ENCODE measurements around the gene PRDX2. TPM values are rescaled to one million over a fixed set of nuclear protein-coding genes. Genes with fewer than 3 reads are reported as not detected.

The PRDX2 gene
- total and polyA plus RNA-seq, 8 donors: 75.8 to 172 (median 103) TPM

DNA sequence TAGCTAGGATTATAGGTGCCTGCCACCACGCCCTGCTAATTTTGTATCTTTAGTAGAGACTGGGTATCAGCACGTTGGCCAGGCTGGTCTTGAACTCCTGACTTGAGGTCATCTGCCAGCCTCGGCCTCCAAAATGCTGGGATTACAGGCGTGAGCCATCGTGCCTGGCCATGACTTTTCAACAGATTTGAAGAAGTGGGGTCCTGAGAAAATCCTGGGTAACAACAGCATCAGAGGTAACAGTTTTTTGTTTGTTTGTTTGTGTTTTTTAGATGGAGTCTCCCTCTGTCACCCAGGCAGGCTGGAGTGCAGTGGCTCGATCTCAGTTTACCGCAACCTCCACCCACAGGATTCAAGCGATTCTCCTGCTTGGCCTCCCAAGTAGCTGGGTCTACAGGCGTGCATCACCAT, 6.6 kb downstream of the PRDX2 start:
- intact Hi-C loops (cut with DNase I): loop anchor here in 1 of 3 donors (5.0 kb wide), 1 partner anchor 33 kb away; no protein-coding TSS in a partner anchor
- FAIRE-seq (no peak), DNase-seq (peak in 2 of 6 donors; percentile 32 to 42), ATAC-seq (no peak)
- no peaks in the 10 kb centered on the region for H3K9me3 ChIP-seq
- TF ChIP-seq, protein P1, sequence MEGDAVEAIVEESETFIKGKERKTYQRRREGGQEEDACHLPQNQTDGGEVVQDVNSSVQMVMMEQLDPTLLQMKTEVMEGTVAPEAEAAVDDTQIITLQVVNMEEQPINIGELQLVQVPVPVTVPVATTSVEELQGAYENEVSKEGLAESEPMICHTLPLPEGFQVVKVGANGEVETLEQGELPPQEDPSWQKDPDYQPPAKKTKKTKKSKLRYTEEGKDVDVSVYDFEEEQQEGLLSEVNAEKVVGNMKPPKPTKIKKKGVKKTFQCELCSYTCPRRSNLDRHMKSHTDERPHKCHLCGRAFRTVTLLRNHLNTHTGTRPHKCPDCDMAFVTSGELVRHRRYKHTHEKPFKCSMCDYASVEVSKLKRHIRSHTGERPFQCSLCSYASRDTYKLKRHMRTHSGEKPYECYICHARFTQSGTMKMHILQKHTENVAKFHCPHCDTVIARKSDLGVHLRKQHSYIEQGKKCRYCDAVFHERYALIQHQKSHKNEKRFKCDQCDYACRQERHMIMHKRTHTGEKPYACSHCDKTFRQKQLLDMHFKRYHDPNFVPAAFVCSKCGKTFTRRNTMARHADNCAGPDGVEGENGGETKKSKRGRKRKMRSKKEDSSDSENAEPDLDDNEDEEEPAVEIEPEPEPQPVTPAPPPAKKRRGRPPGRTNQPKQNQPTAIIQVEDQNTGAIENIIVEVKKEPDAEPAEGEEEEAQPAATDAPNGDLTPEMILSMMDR (IDR thresholded peaks at IDR 0.05): no peak
- 88% methylated on average over 9 of the region's 9 CpGs for WGBS, 2 donors
- no peaks in the 10 kb centered on the region for H3K27me3 ChIP-seq
- peak overlapping the region in 2 of 4 donors; percentile 95 to 99 for H3K27ac ChIP-seq
- peaks cover 0 to 12% (median 8%) of the 10 kb centered on the region in 3 donors for H3K4me1 ChIP-seq
- H3K36me3 ChIP-seq: peaks cover 0 to 10% (median 0%) of the 10 kb centered on the region in 3 donors
- no peak overlapping the region for H3K4me3 ChIP-seq

DNA sequence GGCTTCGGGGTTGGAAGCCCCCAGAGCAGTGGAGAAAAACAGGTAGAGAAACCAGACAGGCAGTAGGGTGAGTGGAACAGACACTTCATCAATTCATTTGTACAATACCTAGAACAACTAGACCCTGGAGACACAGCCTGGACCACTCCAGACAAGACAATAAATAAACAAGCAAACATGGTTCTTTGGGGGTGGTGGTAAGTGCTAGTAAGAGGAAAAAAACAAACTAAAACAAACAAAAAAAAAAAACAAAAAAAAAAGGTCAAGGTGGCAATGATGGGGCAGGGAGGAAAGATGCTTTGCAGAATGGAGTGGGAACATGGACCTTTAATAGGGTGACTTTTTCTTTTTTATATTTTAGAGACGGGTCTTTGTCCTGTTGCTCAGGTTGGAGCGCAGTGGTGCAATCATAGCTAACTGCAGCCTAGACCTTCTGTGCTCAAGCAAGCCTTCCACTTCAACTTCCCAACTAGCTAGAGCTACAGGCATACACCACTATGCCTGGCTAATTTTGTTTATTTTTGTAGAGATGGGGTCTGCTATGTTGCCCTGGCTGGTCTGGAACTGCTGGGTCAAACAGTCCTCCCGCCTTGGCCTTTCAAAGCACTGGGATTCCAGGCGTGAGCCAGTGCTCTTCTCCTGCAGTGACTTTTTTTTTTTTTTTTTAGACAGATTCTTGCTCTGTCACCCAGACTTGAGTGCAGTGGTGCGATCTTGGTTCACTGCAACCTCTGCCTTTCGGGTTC, 7.2 kb downstream of the PRDX2 start:
- intact Hi-C loops (cut with DNase I): no loop called here
- FAIRE-seq (no peak), DNase-seq (peak in 2 of 6 donors; percentile 33 to 36), ATAC-seq (no peak)
- H3K4me3 ChIP-seq: peak overlapping the region in 2 of 4 donors; percentile 70 to 81
- no peaks in the 10 kb centered on the region for H3K9me3 ChIP-seq
- H3K36me3 ChIP-seq: peaks cover 0 to 4% (median 0%) of the 10 kb centered on the region in 3 donors
- H3K4me1 ChIP-seq: peaks cover under 1 to 12% (median 8%) of the 10 kb centered on the region in 3 donors
- WGBS, 2 donors: 58 to 68% methylated on average over 7 of the region's 7 CpGs
- no peaks in the 10 kb centered on the region for H3K27me3 ChIP-seq
- peak overlapping the region; percentile 95 to 100 (median 99) for H3K27ac ChIP-seq
- TF ChIP-seq, protein P1 (IDR thresholded peaks at IDR 0.05): no peak

DNA sequence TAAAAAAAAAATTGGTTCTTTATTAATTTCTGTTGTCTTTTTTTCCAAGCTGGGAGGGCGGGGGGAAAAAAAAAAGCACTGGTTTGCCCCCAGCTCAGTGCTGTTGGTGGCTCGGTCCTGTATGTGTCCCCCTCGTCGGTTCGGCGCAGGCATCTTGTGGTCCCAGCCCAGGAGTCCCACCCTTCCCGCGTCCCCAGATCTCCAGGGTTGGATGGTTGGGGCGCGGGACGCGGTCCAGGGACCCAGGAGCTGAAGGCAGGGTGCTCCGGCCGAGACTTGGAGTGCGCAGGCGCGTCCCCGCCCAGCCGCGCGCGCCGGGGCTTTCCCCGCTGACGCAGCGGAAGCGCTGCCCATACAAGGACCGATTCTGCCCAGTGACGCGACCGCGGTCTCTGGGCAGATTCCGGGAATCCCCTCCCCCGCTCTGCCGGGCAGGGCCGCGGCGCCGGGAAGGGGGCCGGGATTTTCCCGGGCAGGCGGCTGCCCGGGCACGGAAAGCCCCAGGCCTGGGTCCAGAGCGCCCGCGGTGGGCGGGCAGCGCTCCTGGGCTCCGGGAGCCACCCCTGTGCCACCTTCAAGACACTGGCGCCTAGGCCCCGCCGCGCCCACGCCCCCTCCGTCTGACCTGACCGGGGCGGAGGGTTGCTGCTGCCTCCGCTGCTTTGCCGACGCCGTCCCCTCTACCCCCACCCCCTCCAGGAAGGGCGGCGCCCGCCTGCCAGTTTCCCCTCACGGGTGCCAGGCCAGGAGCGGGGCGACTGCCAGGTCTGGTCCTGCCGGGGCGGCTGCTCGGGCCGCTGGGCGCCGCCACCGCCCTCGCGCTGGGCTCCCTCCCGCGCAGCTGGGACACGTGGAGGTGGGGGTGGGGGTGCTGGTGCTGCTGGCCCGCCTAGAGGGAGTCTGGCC, 8.1 kb downstream of the PRDX2 start:
- intact Hi-C loops (cut with DNase I): no loop called here
- Histone ChIP-seq H3K4me1 (peaks cover 9 to 19% (median 17%) of the 10 kb centered on the region in 3 donors), H3K27me3 (no peaks in the 10 kb centered on the region), H3K9me3 (no peaks in the 10 kb centered on the region), H3K27ac (peak overlapping the region; percentile 95 to 100 (median 99)), H3K4me3 (peak overlapping the region; percentile 70 to 95 (median 86)), H3K36me3 (no peaks in the 10 kb centered on the region)
- ATAC-seq (peak; percentile 46 to 67 (median 56)), FAIRE-seq (no peak), DNase-seq (peak; percentile 94 to 99 (median 96))
- WGBS, 2 donors: 0% methylated on average over 65 to 81 of the region's 81 CpGs
- TF ChIP-seq, protein P1 (IDR thresholded peaks at IDR 0.05): no peak

DNA sequence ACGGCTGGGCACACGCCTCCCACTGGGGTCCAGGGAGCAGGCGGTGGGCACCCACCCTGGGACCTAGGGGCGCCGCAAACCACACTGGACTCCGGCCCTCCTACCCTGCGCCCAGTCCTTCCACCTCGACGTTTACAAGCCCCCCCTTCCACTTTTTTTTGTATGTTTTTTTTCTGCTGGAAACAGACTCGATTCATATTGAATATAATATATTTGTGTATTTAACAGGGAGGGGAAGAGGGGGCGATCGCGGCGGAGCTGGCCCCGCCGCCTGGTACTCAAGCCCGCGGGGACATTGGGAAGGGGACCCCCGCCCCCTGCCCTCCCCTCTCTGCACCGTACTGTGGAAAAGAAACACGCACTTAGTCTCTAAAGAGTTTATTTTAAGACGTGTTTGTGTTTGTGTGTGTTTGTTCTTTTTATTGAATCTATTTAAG, 8.7 kb downstream of the PRDX2 start:
- Histone ChIP-seq H3K27me3 (no peaks in the 10 kb centered on the region), H3K36me3 (no peaks in the 10 kb centered on the region), H3K4me3 (peak overlapping the region; percentile 70 to 95 (median 86)), H3K4me1 (peaks cover 10 to 26% (median 20%) of the 10 kb centered on the region in 3 donors), H3K27ac (peak overlapping the region; percentile 95 to 100 (median 99)), H3K9me3 (no peaks in the 10 kb centered on the region)
- TF ChIP-seq, protein P1 (IDR thresholded peaks at IDR 0.05): no peak
- 0% methylated on average over 22 of the region's 22 CpGs for WGBS, 2 donors
- FAIRE-seq (no peak), ATAC-seq (peak in 1 of 4 donors; percentile 0), DNase-seq (peak in 3 of 6 donors; percentile 43 to 68 (median 47))
- intact Hi-C loops (cut with DNase I): no loop called here
